GM11168 (cell line): ENCODE results near the gene ANXA1.
"Not testable (repeated sequence)": the region's sequence is repeated elsewhere in the genome, so short reads cannot be mapped to it uniquely, and the experiment has no call there.

Source experiments
- in situ Hi-C: fragments of 300-500 bp; cut with MboI; formaldehyde crosslinking; loops from one replicate; pipeline ENCODE4 v1.12.0; 2022; ENCODE audit warnings: low sequenced_read_pairs; ENCODE audit not compliant: unreplicated experiment

ANXA1 gene

DNA sequence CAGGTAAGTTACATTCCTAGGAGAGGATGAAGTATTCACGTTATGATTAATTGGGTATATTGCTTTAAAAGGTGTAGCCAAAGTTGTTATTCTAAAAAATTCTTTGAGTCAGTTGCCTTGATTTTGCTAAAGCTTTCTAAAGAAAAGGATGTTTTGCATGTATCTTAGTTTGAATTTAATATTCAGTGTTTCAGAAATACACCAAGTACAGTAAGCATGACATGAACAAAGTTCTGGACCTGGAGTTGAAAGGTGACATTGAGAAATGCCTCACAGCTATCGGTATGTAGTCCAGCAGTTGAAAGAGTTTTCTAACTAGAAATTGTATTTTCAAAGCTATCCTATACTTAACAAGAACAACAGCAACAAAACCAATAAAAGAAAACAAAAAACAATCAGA, 14.2 kb downstream of the ANXA1 start:
- in situ Hi-C loops = no loop called here

DNA sequence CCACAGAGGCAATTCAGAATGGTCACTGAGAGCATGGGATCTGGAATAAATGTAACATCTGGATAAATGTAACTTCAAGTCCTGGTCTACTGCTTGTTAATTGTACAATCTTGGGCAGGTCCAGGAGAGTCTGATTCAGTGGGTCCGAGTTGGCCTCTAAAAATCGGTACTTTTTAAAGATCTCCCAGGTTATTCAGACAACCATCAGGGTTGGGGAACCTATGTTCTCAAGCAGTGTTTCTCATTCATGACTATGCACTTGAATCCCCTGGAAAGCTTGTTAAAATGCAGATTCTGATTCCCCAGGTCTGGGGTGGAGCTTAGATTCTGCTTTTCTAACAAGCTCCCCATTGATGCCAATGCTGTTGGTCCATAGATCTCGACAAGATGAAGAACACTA, 14.8 kb downstream of the ANXA1 start:
- in situ Hi-C loops = no loop called here

DNA sequence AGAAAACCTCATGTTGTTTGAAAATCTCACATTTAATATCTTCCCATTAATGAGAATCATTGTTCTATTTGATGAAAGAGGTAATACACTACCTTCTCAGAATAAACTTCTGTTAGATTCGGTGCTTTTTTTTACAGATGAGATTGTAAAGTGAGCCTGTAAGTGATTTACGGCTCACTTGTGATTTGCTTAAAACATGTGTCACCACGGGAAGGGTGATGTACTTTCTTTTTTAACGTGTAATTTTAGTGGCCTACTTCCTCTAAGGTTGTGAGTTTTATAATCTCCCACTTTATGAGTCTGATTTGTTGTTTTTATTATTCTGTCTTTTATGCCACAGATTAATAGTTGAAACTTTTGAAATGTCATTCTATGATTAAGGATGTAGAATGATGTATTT, 15.9 kb downstream of the ANXA1 start:
- in situ Hi-C loops = no loop called here

DNA sequence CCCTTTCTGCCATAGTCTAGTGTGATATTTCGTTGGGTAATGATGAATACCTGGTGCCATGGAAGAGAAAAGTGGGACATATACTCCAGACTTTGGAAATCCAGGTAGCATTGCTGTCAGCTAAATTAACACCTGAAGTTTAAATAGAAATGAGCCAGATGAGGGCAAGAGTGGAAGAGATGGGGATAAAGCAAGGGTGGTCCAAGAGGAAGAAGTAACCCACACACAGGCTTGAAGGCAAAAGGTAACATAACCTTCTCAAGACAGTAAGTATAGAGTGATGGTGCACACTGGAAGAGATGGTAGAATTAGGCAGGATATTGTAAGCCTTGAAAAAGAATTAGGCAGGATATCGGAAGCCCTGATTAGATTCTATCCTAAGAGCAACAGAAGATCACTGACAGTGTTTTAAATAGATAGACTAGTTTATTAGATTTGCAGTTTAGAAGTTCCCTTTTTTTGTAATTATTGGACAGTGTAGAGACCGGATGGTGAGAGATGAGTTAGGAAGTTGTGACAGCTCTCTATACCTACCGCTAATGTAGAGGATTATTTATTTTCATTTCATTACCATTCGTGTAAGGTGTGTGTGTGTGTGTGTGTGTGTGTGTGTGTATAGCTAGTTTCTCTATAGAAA, 16.8 kb downstream of the ANXA1 start:
- in situ Hi-C loops = no loop called here

DNA sequence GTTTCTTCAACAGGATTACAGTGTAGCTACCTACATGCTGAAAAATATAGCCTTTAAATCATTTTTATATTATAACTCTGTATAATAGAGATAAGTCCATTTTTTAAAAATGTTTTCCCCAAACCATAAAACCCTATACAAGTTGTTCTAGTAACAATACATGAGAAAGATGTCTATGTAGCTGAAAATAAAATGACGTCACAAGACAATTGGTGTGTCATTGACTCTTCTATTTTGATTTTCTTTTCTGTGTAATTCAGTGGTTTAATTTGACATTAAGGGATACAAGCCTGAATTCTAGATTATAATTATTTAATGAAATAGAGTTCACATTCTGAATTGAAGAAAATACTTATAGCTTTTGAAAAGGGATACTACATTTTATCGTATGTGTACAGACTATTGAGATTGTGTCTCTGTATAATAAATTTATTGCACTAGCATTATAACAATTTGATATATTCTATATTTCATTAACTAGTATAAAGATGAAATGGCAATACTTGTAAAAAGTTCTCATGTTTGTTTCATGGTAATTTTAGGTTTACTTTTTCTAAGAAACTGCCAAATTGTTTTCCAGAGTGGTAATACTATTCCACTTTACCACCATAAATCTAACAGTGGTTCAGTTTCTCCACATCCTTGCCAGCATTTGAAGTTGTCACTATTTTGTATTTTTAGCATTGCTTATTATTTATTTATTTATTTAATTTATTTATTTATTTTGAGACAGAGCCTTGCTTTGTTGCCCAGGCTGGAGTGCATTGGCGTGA, 18.7 kb downstream of the ANXA1 start:
- in situ Hi-C loops = no loop called here

DNA sequence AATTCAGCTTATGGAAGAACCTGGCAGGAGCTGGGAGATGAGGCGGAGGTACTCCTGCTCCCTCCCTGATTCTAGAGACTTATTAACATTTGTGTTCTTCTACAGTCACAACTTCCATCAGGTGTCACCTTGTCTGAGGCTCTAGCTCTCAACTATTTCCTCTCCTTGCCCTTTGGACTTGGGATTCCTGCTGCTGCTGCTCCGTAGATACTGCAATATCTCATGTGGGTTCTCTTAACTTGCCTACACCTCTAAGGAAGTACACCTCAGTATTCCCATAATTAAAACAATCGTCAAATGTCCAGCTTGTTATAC, 21.2 kb downstream of the ANXA1 start:
- in situ Hi-C loops = no loop called here

DNA sequence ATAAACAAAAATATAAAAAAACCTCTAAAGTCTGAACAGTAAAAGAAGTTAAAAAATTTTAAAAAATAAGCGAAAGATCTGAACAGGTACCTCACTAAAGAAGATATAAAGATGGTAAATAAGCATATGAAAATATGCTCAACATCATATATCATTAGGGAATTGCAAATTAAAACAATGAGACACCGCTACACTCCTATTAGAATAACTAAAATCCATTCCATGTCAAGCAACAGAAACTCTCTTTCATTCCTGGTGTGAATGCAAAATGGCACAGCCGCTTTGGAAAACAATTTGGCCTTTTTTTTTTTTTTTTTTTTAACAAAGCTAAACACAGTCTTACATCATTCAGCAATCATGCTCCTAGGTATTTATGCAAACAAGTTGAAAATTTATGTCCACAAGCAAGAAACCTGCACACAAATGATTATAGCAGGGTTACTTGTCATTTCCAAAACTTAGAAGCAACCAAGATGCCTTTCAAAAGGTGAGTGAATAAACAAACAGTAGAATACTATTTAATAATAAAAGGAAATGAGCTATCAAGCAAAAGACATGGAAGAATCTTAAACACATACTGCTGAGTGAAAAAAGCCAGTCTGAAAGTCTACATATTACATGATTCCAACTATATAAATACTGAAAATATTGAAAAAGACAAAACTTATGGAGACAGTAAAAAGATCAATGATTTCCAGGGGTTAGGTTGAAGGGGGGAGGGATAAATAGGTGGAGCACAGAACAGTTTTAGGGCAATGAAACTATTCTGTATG, 22.1 kb downstream of the ANXA1 start:
- in situ Hi-C loops = no loop called here

DNA sequence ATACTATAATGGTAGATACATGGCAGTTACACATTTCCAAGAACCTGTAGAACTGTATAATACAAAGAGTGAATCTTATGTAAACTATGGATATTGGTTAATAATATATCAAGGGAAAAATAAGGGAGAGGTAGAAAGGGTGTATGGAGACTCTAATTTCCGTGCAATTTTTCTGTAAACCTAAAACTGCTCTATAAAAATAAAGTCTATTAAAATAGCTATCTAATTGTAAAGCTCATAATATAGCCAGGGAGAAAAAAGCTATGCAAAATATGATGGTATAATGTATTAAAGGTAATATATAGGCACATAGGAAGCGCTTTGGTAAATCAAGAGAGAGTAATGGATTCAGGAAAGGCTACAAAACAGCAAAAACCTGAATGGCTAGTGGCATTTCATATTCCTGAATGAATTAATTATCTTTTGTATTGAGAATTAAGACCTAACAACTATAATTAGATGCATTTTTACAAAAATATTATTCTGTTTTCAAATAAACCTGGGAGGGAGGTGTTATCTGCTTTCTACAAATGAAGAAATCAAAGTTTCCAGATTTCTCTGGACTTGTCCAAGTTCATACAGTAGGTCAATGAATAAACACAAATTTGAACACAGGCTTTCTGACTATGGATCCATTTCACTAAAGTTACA, 22.8 kb downstream of the ANXA1 start:
- in situ Hi-C loops = no loop called here

DNA sequence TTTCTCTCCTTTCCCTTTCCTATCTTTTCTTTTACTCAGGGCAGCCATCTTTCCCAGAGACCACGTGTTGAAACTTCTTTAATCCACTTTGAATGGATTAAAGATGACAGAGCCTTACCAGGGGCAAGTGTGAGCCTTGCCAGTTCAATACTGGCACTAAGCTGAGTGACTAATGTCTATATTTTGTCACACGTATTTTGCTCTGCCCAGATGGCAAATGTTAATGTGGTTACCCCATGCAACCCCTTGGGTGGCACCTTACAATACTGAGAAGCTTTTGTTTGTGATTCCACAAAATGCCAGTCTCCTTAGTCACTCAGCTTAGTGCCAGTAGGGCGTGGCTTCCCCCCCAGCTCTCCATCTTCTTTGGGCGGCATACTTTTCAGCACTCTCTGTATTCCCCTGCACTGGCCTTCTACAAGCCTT, 24.8 kb downstream of the ANXA1 start:
- in situ Hi-C loops = loop anchor here (5.0 kb wide), 1 partner anchor 69 kb away; no protein-coding TSS in a partner anchor

DNA sequence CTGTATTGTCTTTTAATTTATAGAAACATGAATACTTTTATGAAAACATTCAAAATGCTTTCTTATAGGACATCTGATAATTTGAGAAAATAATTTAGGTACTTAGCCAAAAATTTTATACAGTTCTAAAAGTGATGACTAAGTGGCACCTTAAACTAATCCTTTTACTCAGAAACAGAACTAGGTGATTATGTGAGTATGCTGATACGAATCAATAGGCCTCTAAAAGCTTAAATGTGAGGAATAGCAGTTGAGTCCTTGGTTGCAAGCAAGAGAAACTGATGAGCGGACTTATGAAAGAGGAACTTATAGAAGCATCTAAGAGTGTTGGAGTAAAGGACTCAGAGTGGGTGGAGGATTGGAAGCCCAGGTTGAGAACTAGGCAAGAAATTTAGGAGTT, 26.4 kb downstream of the ANXA1 start:
- in situ Hi-C loops = loop anchor here (5.0 kb wide), 1 partner anchor 71 kb away; no protein-coding TSS in a partner anchor

DNA sequence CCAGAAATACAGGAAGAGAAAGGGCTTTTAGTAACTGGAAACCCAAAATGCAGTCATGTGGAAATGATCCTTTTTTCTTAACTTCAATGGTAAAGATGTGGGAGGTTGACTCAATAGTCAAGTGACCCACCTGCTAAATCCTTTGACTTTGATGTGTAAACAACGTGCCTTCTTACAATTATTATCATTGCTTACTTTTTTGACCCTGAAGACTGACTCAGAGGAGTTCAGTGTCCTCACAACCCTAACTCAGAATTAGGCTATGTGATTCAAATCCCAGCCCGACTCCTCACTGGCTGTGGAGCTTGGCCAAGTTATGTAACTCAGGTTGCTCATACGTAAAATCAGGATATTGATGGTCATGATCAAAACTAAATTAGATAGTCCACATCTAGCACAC, 27.9 kb downstream of the ANXA1 start:
- in situ Hi-C loops = loop anchor here (5.0 kb wide), 1 partner anchor 72 kb away; no protein-coding TSS in a partner anchor

DNA sequence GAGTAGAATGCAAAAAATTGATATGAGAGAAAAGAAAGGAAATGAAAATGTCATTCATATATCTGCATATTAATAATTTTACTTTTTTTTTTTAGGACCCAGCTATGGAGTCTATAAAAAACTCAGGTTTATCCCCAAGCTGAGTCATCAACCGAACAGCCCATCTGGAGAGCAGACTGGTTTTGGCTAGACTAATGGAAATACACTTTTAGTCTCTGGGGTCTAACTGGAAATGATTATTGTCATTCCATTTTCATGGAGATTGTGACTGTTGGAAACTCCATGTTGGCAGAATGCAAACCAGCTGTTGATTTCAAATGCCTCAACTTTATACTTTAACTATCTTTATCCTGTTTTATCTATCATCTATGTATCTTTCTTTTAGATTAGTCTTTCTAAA, 28.7 kb downstream of the ANXA1 start:
- in situ Hi-C loops = no loop called here

DNA sequence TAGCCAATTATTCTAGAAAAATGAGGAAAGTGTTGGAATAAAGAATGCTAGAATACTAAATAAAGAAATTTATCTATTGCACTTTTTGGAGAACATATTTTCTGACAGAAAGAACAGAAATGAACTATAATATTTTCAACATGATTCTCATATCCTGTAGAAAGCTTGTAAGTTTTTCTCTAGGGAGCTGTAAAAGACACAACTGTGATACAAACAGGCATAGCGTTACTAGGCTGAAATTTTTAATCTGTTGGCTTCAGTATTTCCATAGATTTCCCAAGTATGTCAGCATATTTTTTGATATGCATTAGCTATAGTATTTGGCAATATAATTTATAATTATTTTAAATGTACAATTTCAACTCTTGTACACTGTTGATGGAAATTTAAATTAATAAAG, 31.3 kb downstream of the ANXA1 start:
- in situ Hi-C loops = no loop called here

DNA sequence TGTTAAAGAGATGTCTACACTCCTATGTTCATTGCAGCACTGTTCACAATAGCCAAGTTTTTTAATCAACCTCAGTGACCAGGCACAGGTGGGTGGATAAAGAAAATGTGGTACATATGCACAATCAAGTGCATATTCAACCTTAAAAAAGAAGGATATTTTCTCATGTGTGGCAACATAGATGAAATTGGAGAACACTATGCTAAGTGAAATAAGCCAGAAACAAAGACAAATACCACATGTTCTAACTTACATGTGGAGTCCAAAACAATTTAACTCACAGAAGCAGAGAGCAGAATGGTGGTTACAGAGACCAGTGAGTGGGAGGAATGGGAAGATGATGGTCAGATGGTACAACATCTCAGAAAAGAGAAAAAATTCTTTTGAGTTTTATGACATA, 31.8 kb downstream of the ANXA1 start:
- in situ Hi-C loops = no loop called here

DNA sequence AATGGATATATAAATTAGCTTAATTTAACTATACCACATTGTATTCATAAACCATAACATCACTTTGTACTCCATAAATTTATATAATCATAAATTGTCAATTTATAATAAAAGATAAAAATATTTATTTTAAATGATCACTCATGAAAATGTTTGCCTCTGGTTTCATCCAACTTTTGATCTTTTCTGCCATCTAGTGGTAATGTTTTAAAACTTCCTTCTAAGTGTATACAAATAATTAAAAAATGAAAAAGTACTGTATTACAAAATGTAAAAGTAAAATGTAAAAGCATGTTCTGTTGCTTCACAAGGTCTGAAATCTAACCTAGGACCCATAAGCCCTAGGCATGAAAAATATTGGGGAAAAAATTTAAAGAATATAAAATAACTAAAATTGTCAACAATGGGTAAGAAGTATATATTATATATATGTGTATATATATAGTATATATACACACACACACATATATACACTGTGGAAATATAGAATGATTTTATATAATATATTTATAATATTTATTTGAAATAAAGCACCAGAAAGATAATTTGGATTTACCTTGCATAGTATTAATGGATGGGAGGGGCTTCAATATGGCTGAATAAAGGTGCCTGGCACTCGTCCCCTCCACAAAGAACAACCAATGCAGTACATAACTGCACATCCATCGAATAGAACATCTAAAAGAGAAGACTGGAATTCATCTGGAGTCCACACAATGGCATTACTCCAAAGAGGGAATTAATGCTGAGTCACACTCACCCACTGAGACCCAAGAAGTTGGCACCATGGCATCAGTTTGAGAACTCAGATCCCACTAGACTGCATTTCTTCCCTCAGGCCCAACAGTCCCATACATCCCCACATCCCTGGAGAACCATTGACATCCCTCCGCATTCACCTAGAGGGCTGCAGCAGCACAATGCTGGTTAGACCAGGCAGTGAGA, 32.5 kb downstream of the ANXA1 start:
- in situ Hi-C loops = no loop called here

DNA sequence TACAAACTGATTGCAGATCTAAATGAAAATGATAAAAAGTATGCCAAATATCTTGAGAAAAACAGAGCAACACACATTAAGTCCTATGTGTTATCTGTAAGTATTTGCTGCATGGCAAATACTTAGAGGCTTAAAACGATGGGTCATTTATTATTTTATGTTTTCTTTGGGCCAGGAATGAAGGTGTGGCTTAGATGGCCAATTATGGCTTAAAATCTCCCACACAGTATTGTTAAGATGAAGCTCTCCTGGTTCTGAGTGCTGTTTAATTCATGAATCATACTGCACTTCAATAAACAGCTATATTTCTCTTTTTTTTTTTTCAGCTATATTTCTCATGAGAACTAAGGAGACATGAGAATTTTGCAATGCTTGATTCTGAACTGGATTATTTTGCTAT, 39.4 kb downstream of the ANXA1 start:
- in situ Hi-C loops = not testable (repeated sequence)

DNA sequence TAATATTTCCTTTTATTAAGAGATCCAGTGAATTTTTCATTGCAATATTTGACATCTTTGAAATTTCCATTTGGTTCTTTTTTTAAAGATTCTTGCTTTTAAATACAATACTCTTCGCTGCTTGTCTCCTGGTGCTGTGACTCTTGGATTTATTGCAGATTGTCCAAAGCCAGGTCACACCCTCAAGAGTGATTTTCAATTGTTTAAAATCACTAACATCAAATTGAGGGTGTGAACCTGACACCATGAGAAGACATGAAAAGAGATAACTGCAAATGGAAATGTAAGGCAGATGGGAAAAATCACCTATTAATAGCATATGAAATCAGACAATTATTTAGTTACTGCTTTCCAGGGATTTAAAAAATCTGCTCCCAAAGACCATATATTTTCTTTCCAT, 42.6 kb downstream of the ANXA1 start:
- in situ Hi-C loops = no loop called here

DNA sequence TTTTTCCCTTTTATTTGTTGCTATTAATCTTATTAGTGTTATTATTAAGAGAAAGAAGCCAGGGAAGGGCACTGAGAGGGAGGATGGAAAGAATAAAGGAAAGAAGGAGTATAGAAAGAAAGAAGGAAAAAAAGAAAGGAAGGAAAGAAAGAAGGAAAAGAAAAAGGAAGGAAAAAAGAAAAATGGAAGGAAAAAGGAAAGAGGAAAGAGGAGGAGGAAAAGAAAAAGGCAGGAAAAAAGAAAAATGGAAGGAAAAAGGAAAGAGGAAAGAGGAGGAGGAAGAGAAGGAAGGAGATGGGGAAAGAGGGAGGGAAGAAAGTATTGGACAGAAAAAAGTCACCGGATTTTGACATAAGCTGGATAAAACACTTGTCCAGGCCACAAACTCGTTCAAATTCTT, 47.8 kb downstream of the ANXA1 start:
- in situ Hi-C loops = no loop called here

DNA sequence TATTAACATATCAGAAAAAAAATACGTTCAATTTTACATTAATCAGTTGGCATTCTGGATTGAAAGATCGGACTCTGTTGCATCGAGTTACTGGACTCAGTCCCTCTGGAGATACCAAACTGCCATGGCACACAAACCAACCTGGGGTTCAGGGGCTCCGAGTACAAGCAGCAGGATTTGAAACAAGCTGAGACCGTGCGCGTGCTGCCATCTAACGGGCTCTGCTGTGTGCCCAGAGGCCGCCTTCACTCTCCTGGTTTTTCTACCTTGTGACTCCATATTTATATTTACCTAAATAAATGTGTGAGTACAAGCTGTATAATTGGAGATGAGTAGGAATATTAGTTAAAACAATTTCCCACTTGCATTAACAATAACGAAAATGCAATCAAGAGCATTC, 48.2 kb downstream of the ANXA1 start:
- in situ Hi-C loops = no loop called here
